GM12878 (cell line): Measurements from ENCODE around the gene FOXP1. TPM values are rescaled to one million over a fixed set of nuclear protein-coding genes. Genes with fewer than 3 reads are reported as not detected.

Experiments
- BCL11A ChIP-seq: IDR thresholded peaks from 2 replicates; pipeline ENCODE4 v1.6.1; 2011; ENCODE audit warnings: low read depth, low read length
- BRCA1 ChIP-seq: IDR thresholded peaks from 2 replicates; pipeline ENCODE4 v1.6.1; 2011; ENCODE audit warnings: low read depth, low read length, improper control_type of control experiment
- HCFC1 ChIP-seq: fragments of 150-350 bp; IDR thresholded peaks from 2 replicates; pipeline ENCODE4 v1.6.1; 2014; ENCODE audit warnings: low read length
- IKZF1 ChIP-seq: fragments of 450-650 bp; conservative IDR thresholded peaks from 2 replicates; pipeline ENCODE4 v1.6.1; 2017; ENCODE audit warnings: antibody characterized with exemption, mild to moderate bottlenecking
- IKZF2 ChIP-seq, 2 experiments: fragments of 450-650 bp; IDR thresholded peaks; 2 replicates each; pipeline ENCODE4 v1.6.1; 2017; ENCODE audit warnings: mild to moderate bottlenecking in 2 of 2, moderate library complexity in 2 of 2
- JUND ChIP-seq: IDR thresholded peaks from 2 replicates; pipeline ENCODE4 v1.6.1; 2012; ENCODE audit warnings: low read depth, mild to moderate bottlenecking, low read length, improper control_type of control experiment, moderate library complexity
- KAT2A ChIP-seq: conservative IDR thresholded peaks from 2 replicates; pipeline ENCODE4 v1.6.1; 2011; ENCODE audit warnings: low read depth, low read length; ENCODE audit not compliant: control insufficient read depth
- MYB ChIP-seq: fragments of 150-350 bp; IDR thresholded peaks from 2 replicates; pipeline ENCODE4 v1.6.1; 2014; ENCODE audit warnings: mild to moderate bottlenecking, low read depth, low read length, borderline replicate concordance
- NFIC ChIP-seq: IDR thresholded peaks from 2 replicates; pipeline ENCODE4 v1.6.1; 2012; ENCODE audit warnings: low read depth, mild to moderate bottlenecking, inconsistent platforms, low read length, moderate library complexity
- NFXL1 ChIP-seq: fragments of 450-650 bp; IDR thresholded peaks from 2 replicates; pipeline ENCODE4 v1.6.1; 2017; ENCODE audit warnings: antibody characterized with exemption, mild to moderate bottlenecking, borderline replicate concordance
- PML ChIP-seq: IDR thresholded peaks from 2 replicates; pipeline ENCODE4 v1.6.1; 2012; ENCODE audit warnings: low read length, inconsistent platforms
- SREBF1 ChIP-seq: IDR thresholded peaks from 2 replicates; pipeline ENCODE4 v1.6.1; 2012; ENCODE audit warnings: mild to moderate bottlenecking, low read length
- SRF ChIP-seq, 2 experiments: IDR thresholded peaks; 2 replicates each; pipeline ENCODE4 v1.6.1; 2011; ENCODE audit warnings: low read depth in 2 of 2, low read length in 2 of 2, mild to moderate bottlenecking in 1 of 2, moderate library complexity in 1 of 2
- STAT1 ChIP-seq: fragments of 450-650 bp; conservative IDR thresholded peaks from 2 replicates; pipeline ENCODE4 v1.6.1; 2014; ENCODE audit warnings: antibody characterized with exemption, mild to moderate bottlenecking
- SUZ12 ChIP-seq: fragments of 200-600 bp; sonication (generic); IDR thresholded peaks from one replicate; pipeline ENCODE4 v1.6.1; 2018; ENCODE audit warnings: antibody characterized with exemption, mild to moderate bottlenecking; ENCODE audit not compliant: unreplicated experiment
- WRNIP1 ChIP-seq: IDR thresholded peaks from 2 replicates; pipeline ENCODE4 v1.6.1; 2011; ENCODE audit warnings: low read depth, low read length, improper control_type of control experiment, borderline replicate concordance
- YY1 ChIP-seq: IDR thresholded peaks from 2 replicates; pipeline ENCODE4 v1.6.1; 2011; ENCODE audit warnings: low read depth, mild to moderate bottlenecking, low read length
- ZNF384 ChIP-seq: IDR thresholded peaks from 2 replicates; pipeline ENCODE4 v1.6.1; 2012; ENCODE audit warnings: low read depth, mild to moderate bottlenecking, low read length, improper control_type of control experiment, borderline replicate concordance
- polyA plus RNA-seq, 11 experiments: library from polyadenylated mRNA; depleted of rRNA in 4 of 11; unstranded in 6 of 11; stranded (reverse) in 5 of 11; fragments of >200 nt; fragmentation: Nextera tagmentation in 4 of 11; fragmentation: Illumina TruSeq in 1 of 11; extraction: Ambion mirVana in 4 of 11; extraction: Trizol in 1 of 11; gene quantifications; 1 replicate in 1 of 11; 2 replicates in 10 of 11; pipeline versions ENCODE4 v1.2.1 to v1.2.3, GENCODE V29; 2011 to 2016; ENCODE audit warnings: inconsistent platforms in 2 of 11, missing spikeins in 2 of 11, low read depth in 1 of 11
- total RNA-seq, 4 experiments: library from RNA; depleted of rRNA in 3 of 4; stranded (reverse); fragments of >200 nt in 3 of 4; fragmentation: Illumina TruSeq in 1 of 4; extraction: Trizol in 1 of 4; gene quantifications; 2 replicates each; pipeline versions ENCODE4 v1.2.1 to v1.2.3, GENCODE V29; 2013 to 2021
- TF ChIP-seq, protein P1 (sequence below), 3 experiments: IDR thresholded peaks in 2 of 3; conservative IDR thresholded peaks in 1 of 3; 2 replicates each; pipeline ENCODE4 v1.5.1; 2011; ENCODE audit warnings: low read depth in 3 of 3, low read length in 3 of 3, mild to moderate bottlenecking in 3 of 3, control low read depth in 2 of 3, moderate library complexity in 2 of 3, inconsistent platforms in 1 of 3, mixed read lengths in 1 of 3; ENCODE audit not compliant: control insufficient read depth in 2 of 3, insufficient read depth in 1 of 3; ENCODE audit errors: extremely low read depth in 1 of 3
- TF ChIP-seq, protein P2 (sequence below): IDR thresholded peaks from 2 replicates; pipeline ENCODE4 v1.6.1; 2011; ENCODE audit warnings: low read depth, mild to moderate bottlenecking, low read length, moderate library complexity, borderline replicate concordance; ENCODE audit errors: extremely low read depth
- TF ChIP-seq, protein P3 (sequence below): IDR thresholded peaks from 2 replicates; pipeline ENCODE4 v1.6.1; 2011; ENCODE audit warnings: mild to moderate bottlenecking, low read depth, low read length, moderate library complexity; ENCODE audit not compliant: insufficient replicate concordance
- TF ChIP-seq, protein P4 (sequence below): fragments of 450-650 bp; IDR thresholded peaks from 2 replicates; pipeline ENCODE4 v1.6.1; 2016; ENCODE audit warnings: mild to moderate bottlenecking

Gene FOXP1
- total and polyA plus RNA-seq, 10 of the 15 experiments (the other 5 are each of a cell fraction or from before 2014, with no cell fraction given), result 0.05 to 1.6 (median 0.20) TPM; not detected in 1

DNA sequence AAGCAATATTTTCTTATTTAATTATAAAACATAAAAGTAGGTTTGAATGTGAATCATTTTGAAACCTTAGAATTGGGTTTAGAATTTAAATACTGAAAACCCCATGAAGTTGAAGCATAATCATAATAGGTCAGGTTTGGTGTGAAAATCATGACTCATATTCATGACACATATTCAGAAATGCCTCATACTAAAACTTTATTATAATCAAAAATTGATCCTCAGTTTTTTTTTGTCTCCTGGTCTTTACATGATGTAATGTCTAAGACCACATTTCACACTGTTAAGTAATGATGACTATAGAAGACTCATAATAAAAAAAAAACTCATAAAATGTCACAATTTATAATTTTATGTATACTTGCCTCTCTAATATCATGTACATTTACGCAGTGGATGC is 190.4 kb downstream of the FOXP1 start (continued):
- TF ChIP-seq, protein P1, sequence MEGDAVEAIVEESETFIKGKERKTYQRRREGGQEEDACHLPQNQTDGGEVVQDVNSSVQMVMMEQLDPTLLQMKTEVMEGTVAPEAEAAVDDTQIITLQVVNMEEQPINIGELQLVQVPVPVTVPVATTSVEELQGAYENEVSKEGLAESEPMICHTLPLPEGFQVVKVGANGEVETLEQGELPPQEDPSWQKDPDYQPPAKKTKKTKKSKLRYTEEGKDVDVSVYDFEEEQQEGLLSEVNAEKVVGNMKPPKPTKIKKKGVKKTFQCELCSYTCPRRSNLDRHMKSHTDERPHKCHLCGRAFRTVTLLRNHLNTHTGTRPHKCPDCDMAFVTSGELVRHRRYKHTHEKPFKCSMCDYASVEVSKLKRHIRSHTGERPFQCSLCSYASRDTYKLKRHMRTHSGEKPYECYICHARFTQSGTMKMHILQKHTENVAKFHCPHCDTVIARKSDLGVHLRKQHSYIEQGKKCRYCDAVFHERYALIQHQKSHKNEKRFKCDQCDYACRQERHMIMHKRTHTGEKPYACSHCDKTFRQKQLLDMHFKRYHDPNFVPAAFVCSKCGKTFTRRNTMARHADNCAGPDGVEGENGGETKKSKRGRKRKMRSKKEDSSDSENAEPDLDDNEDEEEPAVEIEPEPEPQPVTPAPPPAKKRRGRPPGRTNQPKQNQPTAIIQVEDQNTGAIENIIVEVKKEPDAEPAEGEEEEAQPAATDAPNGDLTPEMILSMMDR (IDR thresholded peaks at IDR 0.05 in 2 of 3, conservative IDR thresholded peaks at IDR 0.05 in 1 of 3; ENCODE audit: control insufficient read depth in 2 of 3, extremely low read depth in 1 of 3, insufficient read depth in 1 of 3, low read depth in 3 of 3, low read length in 3 of 3), result no peak
- TF ChIP-seq, protein P2, sequence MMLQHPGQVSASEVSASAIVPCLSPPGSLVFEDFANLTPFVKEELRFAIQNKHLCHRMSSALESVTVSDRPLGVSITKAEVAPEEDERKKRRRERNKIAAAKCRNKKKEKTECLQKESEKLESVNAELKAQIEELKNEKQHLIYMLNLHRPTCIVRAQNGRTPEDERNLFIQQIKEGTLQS, result no peak
- TF ChIP-seq SRF (IDR thresholded peaks at IDR 0.05; ENCODE audit: low read depth in 2 of 2, low read length in 2 of 2) (no peak), KAT2A (no peak), NFIC (peak; percentile 95), PML (no peak), SREBF1 (0 out of 2 replicates have a peak, but pooled peaks have one; percentile 30), NFXL1 (no peak), MYB (no peak), IKZF1 (no peak), YY1 (no peak), JUND (0 out of 2 replicates have a peak, but pooled peaks have one; percentile 47), IKZF2 (IDR thresholded peaks at IDR 0.05) (no peak; a peak in 1 of 4 replicates), ZNF384 (peak; percentile 47), WRNIP1 (no peak), BRCA1 (no peak), SUZ12 (no peak), STAT1 (no peak), HCFC1 (no peak), BCL11A (peak; percentile 52; the same call in 1 of the 2 replicates)
- TF ChIP-seq, protein P3, sequence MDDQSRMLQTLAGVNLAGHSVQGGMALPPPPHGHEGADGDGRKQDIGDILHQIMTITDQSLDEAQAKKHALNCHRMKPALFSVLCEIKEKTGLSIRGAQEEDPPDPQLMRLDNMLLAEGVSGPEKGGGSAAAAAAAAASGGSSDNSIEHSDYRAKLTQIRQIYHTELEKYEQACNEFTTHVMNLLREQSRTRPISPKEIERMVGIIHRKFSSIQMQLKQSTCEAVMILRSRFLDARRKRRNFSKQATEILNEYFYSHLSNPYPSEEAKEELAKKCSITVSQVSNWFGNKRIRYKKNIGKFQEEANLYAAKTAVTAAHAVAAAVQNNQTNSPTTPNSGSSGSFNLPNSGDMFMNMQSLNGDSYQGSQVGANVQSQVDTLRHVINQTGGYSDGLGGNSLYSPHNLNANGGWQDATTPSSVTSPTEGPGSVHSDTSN, result no peak
- TF ChIP-seq, protein P4, sequence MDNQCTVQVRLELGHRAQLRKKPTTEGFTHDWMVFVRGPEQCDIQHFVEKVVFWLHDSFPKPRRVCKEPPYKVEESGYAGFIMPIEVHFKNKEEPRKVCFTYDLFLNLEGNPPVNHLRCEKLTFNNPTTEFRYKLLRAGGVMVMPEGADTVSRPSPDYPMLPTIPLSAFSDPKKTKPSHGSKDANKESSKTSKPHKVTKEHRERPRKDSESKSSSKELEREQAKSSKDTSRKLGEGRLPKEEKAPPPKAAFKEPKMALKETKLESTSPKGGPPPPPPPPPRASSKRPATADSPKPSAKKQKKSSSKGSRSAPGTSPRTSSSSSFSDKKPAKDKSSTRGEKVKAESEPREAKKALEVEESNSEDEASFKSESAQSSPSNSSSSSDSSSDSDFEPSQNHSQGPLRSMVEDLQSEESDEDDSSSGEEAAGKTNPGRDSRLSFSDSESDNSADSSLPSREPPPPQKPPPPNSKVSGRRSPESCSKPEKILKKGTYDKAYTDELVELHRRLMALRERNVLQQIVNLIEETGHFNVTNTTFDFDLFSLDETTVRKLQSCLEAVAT, result no peak
